ENCODE measurements around the gene PARP2. TPM values are rescaled to one million over a fixed set of nuclear protein-coding genes. Genes with fewer than 3 reads are reported as not detected.
A peak's percentile ranks its signal among the peaks of the same experiment; 100 is the strongest.

Gene PARP2
- total and polyA plus RNA-seq, 10 donors, result 9.1 to 25.0 (median 14.7) TPM

GRCh38 chr14:20383636-20384035 lies 40.2 kb downstream of the PARP2 start:
- Histone ChIP-seq H3K4me1 (peaks cover 0 to 9% (median 0%) of the 10 kb centered on the region in 6 donors), H3K36me3 (peaks cover 11 to 100% (median 97%) of the 10 kb centered on the region in 6 donors), H3K27me3 (replicated peaks in 1 of 7) (no peaks in the 10 kb centered on the region), H3K4me3 (no peak overlapping the region), H3K9me3 (no peaks in the 10 kb centered on the region), H3K27ac (no peak overlapping the region)
- TF ChIP-seq CTCF (IDR thresholded peaks at IDR 0.05 in 8 of 11, conservative IDR thresholded peaks at IDR 0.05 in 3 of 11) (no peak), POLR2AphosphoS5 (IDR thresholded peaks at IDR 0.05) (no peak), POLR2A (IDR thresholded peaks at IDR 0.05) (no peak)
- DNase-seq, result no peak
- intact Hi-C loops (cut with DNase I; ENCODE audit: low total_unique reads), result no loop called here
- WGBS, 5 donors, result 86 to 93% (median 91%) methylated on average over 5 of the region's 5 CpGs

- no peaks in the 10 kb centered on the region for H3K27me3 ChIP-seq (replicated peaks in 1 of 7)
- H3K4me3 ChIP-seq, result no peak overlapping the region
- no peak for DNase-seq
- peaks cover 0 to 9% (median 0%) of the 10 kb centered on the region in 6 donors for H3K4me1 ChIP-seq
- no peak overlapping the region for H3K27ac ChIP-seq
- WGBS, 5 donors, result 89 to 100% (median 95%) methylated on average over 7 of the region's 7 CpGs
- no peaks in the 10 kb centered on the region for H3K9me3 ChIP-seq
- H3K36me3 ChIP-seq, result peaks cover 14 to 100% (median 97%) of the 10 kb centered on the region in 6 donors
- intact Hi-C loops (cut with DNase I; ENCODE audit: low total_unique reads), result no loop called here
- no peak for TF ChIP-seq POLR2AphosphoS5 (IDR thresholded peaks at IDR 0.05)
- TF ChIP-seq POLR2A (IDR thresholded peaks at IDR 0.05), result no peak
- no peak for TF ChIP-seq CTCF (IDR thresholded peaks at IDR 0.05 in 8 of 11, conservative IDR thresholded peaks at IDR 0.05 in 3 of 11)
Measured at GRCh38 chr14:20384321-20384720, 40.9 kb downstream of the PARP2 start.

GRCh38 chr14:20384886-20385285 lies 41.5 kb downstream of the PARP2 start:
- TF ChIP-seq POLR2A (IDR thresholded peaks at IDR 0.05), result no peak
- TF ChIP-seq POLR2AphosphoS5 (IDR thresholded peaks at IDR 0.05), result no peak
- TF ChIP-seq CTCF (IDR thresholded peaks at IDR 0.05 in 8 of 11, conservative IDR thresholded peaks at IDR 0.05 in 3 of 11), result no peak
- intact Hi-C loops (cut with DNase I; ENCODE audit: low total_unique reads), result no loop called here
- Histone ChIP-seq H3K36me3 (peaks cover 15 to 100% (median 97%) of the 10 kb centered on the region in 6 donors), H3K4me3 (no peak overlapping the region), H3K27ac (no peak overlapping the region), H3K9me3 (no peaks in the 10 kb centered on the region), H3K27me3 (replicated peaks in 1 of 7) (no peaks in the 10 kb centered on the region), H3K4me1 (peaks cover 0 to 9% (median 0%) of the 10 kb centered on the region in 6 donors)
- no peak for DNase-seq
- WGBS, 5 donors, result 95 to 97% (median 95%) methylated on average over 3 to 5 of the region's 5 CpGs

GRCh38 chr14:20386276-20386855 lies 42.9 kb downstream of the PARP2 start:
- no peak overlapping the region for H3K27ac ChIP-seq
- no peak for DNase-seq
- no peak overlapping the region for H3K4me3 ChIP-seq
- intact Hi-C loops (cut with DNase I; ENCODE audit: low total_unique reads), result no loop called here
- H3K27me3 ChIP-seq (replicated peaks in 1 of 7), result no peaks in the 10 kb centered on the region
- no peaks in the 10 kb centered on the region for H3K9me3 ChIP-seq
- H3K4me1 ChIP-seq, result peaks cover 0 to 9% (median 0%) of the 10 kb centered on the region in 6 donors
- peaks cover 15 to 100% (median 97%) of the 10 kb centered on the region in 6 donors for H3K36me3 ChIP-seq
- TF ChIP-seq POLR2AphosphoS5 (IDR thresholded peaks at IDR 0.05) (peak in 1 of 3 donors; percentile 15), POLR2A (IDR thresholded peaks at IDR 0.05) (no peak)
- WGBS, 5 donors, result 94 to 99% (median 97%) methylated on average over 16 to 17 of the region's 17 CpGs

Measured in spleen (tissue), 11 donors.